GM19023 (cell line): ENCODE data around the gene ASPN.

Source experiments
- ATAC-seq: cut with Tn5 transposase; IDR thresholded peaks from one replicate; pipeline ENCODE4 v1.9.1; 2021; ENCODE audit warnings: mild to moderate bottlenecking, moderate library complexity; ENCODE audit not compliant: unreplicated experiment

Gene ASPN

GRCh38 chr9:92506184-92506857, 24.0 kb upstream of the ASPN start:
- no peak for ATAC-seq

GRCh38 chr9:92504881-92505280, 22.6 kb upstream of the ASPN start:
- no peak for ATAC-seq

- no peak for ATAC-seq
Observed at GRCh38 chr9:92503156-92503555, 20.9 kb upstream of the ASPN start.

- no peak for ATAC-seq
Observed at GRCh38 chr9:92501671-92502393, 19.5 kb upstream of the ASPN start.

- ATAC-seq: no peak
Observed at GRCh38 chr9:92500725-92501124, 18.4 kb upstream of the ASPN start.

GRCh38 chr9:92499701-92500100, 17.4 kb upstream of the ASPN start:
- ATAC-seq: no peak

GRCh38 chr9:92496396-92497176, 14.3 kb upstream of the ASPN start:
- ATAC-seq: no peak

- ATAC-seq: no peak
Observed at GRCh38 chr9:92494856-92495255, 12.6 kb upstream of the ASPN start.

GRCh38 chr9:92493749-92494387, 11.6 kb upstream of the ASPN start:
- ATAC-seq: no peak

- no peak for ATAC-seq
Observed at GRCh38 chr9:92492781-92493401, 10.6 kb upstream of the ASPN start.

- ATAC-seq: no peak
Observed at GRCh38 chr9:92488681-92489550, 6.6 kb upstream of the ASPN start.

- no peak for ATAC-seq
Observed at GRCh38 chr9:92486371-92486770, 4.1 kb upstream of the ASPN start.

GRCh38 chr9:92484563-92484962, 2.3 kb upstream of the ASPN start:
- ATAC-seq: no peak

GRCh38 chr9:92483627-92484545, 1.6 kb upstream of the ASPN start:
- ATAC-seq: no peak

GRCh38 chr9:92482805-92483204, 499 bp upstream of the ASPN start:
- ATAC-seq: no peak

- no peak for ATAC-seq
Observed at GRCh38 chr9:92480986-92481633, 1.2 kb downstream of the ASPN start.

- no peak for ATAC-seq
Observed at GRCh38 chr9:92480291-92480771, 2.0 kb downstream of the ASPN start.

GRCh38 chr9:92479346-92479745, 3.0 kb downstream of the ASPN start:
- no peak for ATAC-seq
